Prostate gland (tissue), 2 donors: Measurements from ENCODE around the gene ITIH1.

Source experiments
- CTCF ChIP-seq, 4 experiments: fragments of 200-600 bp in 2 of 4; fragments of 450-650 bp in 2 of 4; sonication (generic) in 2 of 4; IDR thresholded peaks; 1 replicate in 3 of 4; 2 replicates in 1 of 4; pipeline ENCODE4 v1.5.1; 2016 to 2019; ENCODE audit warnings: antibody characterized with exemption in 4 of 4, mild to moderate bottlenecking in 2 of 4, moderate library complexity in 2 of 4
- POLR2AphosphoS5 ChIP-seq: sonication (generic); formaldehyde crosslinking; IDR thresholded peaks from one replicate; pipeline ENCODE4 v1.6.1; 2017; ENCODE audit warnings: antibody characterized with exemption

- TF ChIP-seq POLR2AphosphoS5 (no peak), CTCF (IDR thresholded peaks at IDR 0.05) (no peak)
Observed at GRCh38 chr3:52777959-52778805, 783 bp downstream of the ITIH1 start.
